ENCODE measurements around the gene NACA2.
"Not testable (repeated sequence)": the region's sequence is repeated elsewhere in the genome, so short reads cannot be mapped to it uniquely, and the experiment has no call there.

GRCh38 chr17:61552560-61552959 lies 38.5 kb downstream of the NACA2 start:
- TF ChIP-seq ZFX (IDR thresholded peaks at IDR 0.05; ENCODE audit: borderline replicate concordance); CTCF (IDR thresholded peaks at IDR 0.05): not testable (repeated sequence)
